ENCODE results near the gene FRG2C. TPM values are rescaled to one million over a fixed set of nuclear protein-coding genes. Genes with fewer than 3 reads are reported as not detected.
A peak's percentile ranks its signal among the peaks of the same experiment; 100 is the strongest.
"Not testable (repeated sequence)": the region's sequence is repeated elsewhere in the genome, so short reads cannot be mapped to it uniquely, and the experiment has no call there.

FRG2C gene
- not detected for polyA plus RNA-seq (2013)

GRCh38 chr3:75664028-75664427 lies at the start of gene FRG2C:
FRG2C (plus strand) TSS chr3:75664328; CDS start chr3:75664380, 52 bp downstream.
- H3K36me3 ChIP-seq (ENCODE audit: control insufficient read depth in 4 of 4, insufficient read depth in 4 of 4, low read length in 3 of 4); DNase-seq; H3K4me3 ChIP-seq (ENCODE audit: control insufficient read depth in 1 of 7, extremely low read depth in 1 of 7, insufficient read depth in 4 of 7, low read depth in 2 of 7, low read length in 6 of 7); CTCF ChIA-PET; H3K9me3 ChIP-seq (ENCODE audit: control extremely low read depth in 1 of 5, control insufficient read depth in 4 of 5, insufficient read depth in 2 of 5, low read depth in 1 of 5, low read length in 4 of 5); H3K27ac ChIP-seq (ENCODE audit: insufficient read depth in 1 of 2, low read depth in 1 of 2, low read length in 2 of 2, poor library complexity in 1 of 2, severe bottlenecking in 2 of 2); POLR2A ChIA-PET; H3K4me1 ChIP-seq (ENCODE audit: control extremely low read depth in 1 of 4, control insufficient read depth in 4 of 4, insufficient read depth in 4 of 4, low read length in 3 of 4): not testable (repeated sequence)
- H3K27me3 ChIP-seq (replicated peaks in 2 of 5; ENCODE audit: control insufficient read depth in 4 of 5, insufficient read depth in 5 of 5, low read length in 4 of 5), result peaks cover 3 to 33% (median 9%) of the 10 kb centered on the region in 5 experiments
- WGBS (ENCODE audit: insufficient coverage), result 89% methylated on average over 3 of the region's 9 CpGs

GRCh38 chr3:75618666-75619305 lies 45.3 kb upstream of the FRG2C start:
- peak overlapping the region in 4 of 7 experiments; percentile 23 to 58 (median 40) for H3K4me3 ChIP-seq (ENCODE audit: control insufficient read depth in 1 of 7, extremely low read depth in 1 of 7, insufficient read depth in 4 of 7, low read depth in 2 of 7, low read length in 6 of 7)
- 8% methylated on average over 17 of the region's 43 CpGs for WGBS (ENCODE audit: insufficient coverage)
- H3K36me3 ChIP-seq (ENCODE audit: control insufficient read depth in 4 of 4, insufficient read depth in 4 of 4, low read length in 3 of 4); DNase-seq; CTCF ChIA-PET; H3K9me3 ChIP-seq (ENCODE audit: control extremely low read depth in 1 of 5, control insufficient read depth in 4 of 5, insufficient read depth in 2 of 5, low read depth in 1 of 5, low read length in 4 of 5); H3K27ac ChIP-seq (ENCODE audit: insufficient read depth in 1 of 2, low read depth in 1 of 2, low read length in 2 of 2, poor library complexity in 1 of 2, severe bottlenecking in 2 of 2); POLR2A ChIA-PET: not testable (repeated sequence)
- H3K27me3 ChIP-seq (replicated peaks in 2 of 5; ENCODE audit: control insufficient read depth in 4 of 5, insufficient read depth in 5 of 5, low read length in 4 of 5), result peaks cover 0 to 35% (median 1%) of the 10 kb centered on the region in 5 experiments
- peaks cover 0 to 13% (median 8%) of the 10 kb centered on the region in 4 experiments for H3K4me1 ChIP-seq (ENCODE audit: control extremely low read depth in 1 of 4, control insufficient read depth in 4 of 4, insufficient read depth in 4 of 4, low read length in 3 of 4)

- DNase-seq; POLR2A ChIA-PET; CTCF ChIA-PET; H3K9me3 ChIP-seq (ENCODE audit: control extremely low read depth in 1 of 5, control insufficient read depth in 4 of 5, insufficient read depth in 2 of 5, low read depth in 1 of 5, low read length in 4 of 5); H3K27ac ChIP-seq (ENCODE audit: insufficient read depth in 1 of 2, low read depth in 1 of 2, low read length in 2 of 2, poor library complexity in 1 of 2, severe bottlenecking in 2 of 2); H3K36me3 ChIP-seq (ENCODE audit: control insufficient read depth in 4 of 4, insufficient read depth in 4 of 4, low read length in 3 of 4): not testable (repeated sequence)
- Histone ChIP-seq H3K27me3 (replicated peaks in 2 of 5; ENCODE audit: control insufficient read depth in 4 of 5, insufficient read depth in 5 of 5, low read length in 4 of 5) (peaks cover 0 to 35% (median 1%) of the 10 kb centered on the region in 5 experiments), H3K4me1 (ENCODE audit: control extremely low read depth in 1 of 4, control insufficient read depth in 4 of 4, insufficient read depth in 4 of 4, low read length in 3 of 4) (peaks cover 0 to 13% (median 8%) of the 10 kb centered on the region in 4 experiments), H3K4me3 (ENCODE audit: control insufficient read depth in 1 of 7, extremely low read depth in 1 of 7, insufficient read depth in 4 of 7, low read depth in 2 of 7, low read length in 6 of 7) (peak overlapping the region in 4 of 7 experiments; percentile 23 to 58 (median 50))
- WGBS (ENCODE audit: insufficient coverage), result under 1% methylated on average over 44 of the region's 52 CpGs
These were observed 44.6 kb upstream of the FRG2C start for GRCh38 chr3:75619481-75620031.

GRCh38 chr3:75621772-75622171 lies 42.4 kb upstream of the FRG2C start:
- DNase-seq, result peak; percentile 11 to 73 (median 58)
- H3K9me3 ChIP-seq (ENCODE audit: control extremely low read depth in 1 of 5, control insufficient read depth in 4 of 5, insufficient read depth in 2 of 5, low read depth in 1 of 5, low read length in 4 of 5); CTCF ChIA-PET; POLR2A ChIA-PET; H3K36me3 ChIP-seq (ENCODE audit: control insufficient read depth in 4 of 4, insufficient read depth in 4 of 4, low read length in 3 of 4); H3K27ac ChIP-seq (ENCODE audit: insufficient read depth in 1 of 2, low read depth in 1 of 2, low read length in 2 of 2, poor library complexity in 1 of 2, severe bottlenecking in 2 of 2); H3K4me3 ChIP-seq (ENCODE audit: control insufficient read depth in 1 of 7, extremely low read depth in 1 of 7, insufficient read depth in 4 of 7, low read depth in 2 of 7, low read length in 6 of 7): not testable (repeated sequence)
- 44% methylated on average over 8 of the region's 10 CpGs for WGBS (ENCODE audit: insufficient coverage)
- Histone ChIP-seq H3K4me1 (ENCODE audit: control extremely low read depth in 1 of 4, control insufficient read depth in 4 of 4, insufficient read depth in 4 of 4, low read length in 3 of 4) (peaks cover 0 to 13% (median 8%) of the 10 kb centered on the region in 4 experiments), H3K27me3 (replicated peaks in 2 of 5; ENCODE audit: control insufficient read depth in 4 of 5, insufficient read depth in 5 of 5, low read length in 4 of 5) (peaks cover 0 to 35% (median 1%) of the 10 kb centered on the region in 5 experiments)

- DNase-seq; H3K36me3 ChIP-seq (ENCODE audit: control insufficient read depth in 4 of 4, insufficient read depth in 4 of 4, low read length in 3 of 4); CTCF ChIA-PET; H3K9me3 ChIP-seq (ENCODE audit: control extremely low read depth in 1 of 5, control insufficient read depth in 4 of 5, insufficient read depth in 2 of 5, low read depth in 1 of 5, low read length in 4 of 5); POLR2A ChIA-PET; H3K27ac ChIP-seq (ENCODE audit: insufficient read depth in 1 of 2, low read depth in 1 of 2, low read length in 2 of 2, poor library complexity in 1 of 2, severe bottlenecking in 2 of 2); H3K4me3 ChIP-seq (ENCODE audit: control insufficient read depth in 1 of 7, extremely low read depth in 1 of 7, insufficient read depth in 4 of 7, low read depth in 2 of 7, low read length in 6 of 7): not testable (repeated sequence)
- H3K4me1 ChIP-seq (ENCODE audit: control extremely low read depth in 1 of 4, control insufficient read depth in 4 of 4, insufficient read depth in 4 of 4, low read length in 3 of 4), result peaks cover 0 to 11% (median 7%) of the 10 kb centered on the region in 4 experiments
- 95% methylated on average over 8 of the region's 13 CpGs for whole genome bisulfite sequencing (ENCODE audit: insufficient coverage)
- H3K27me3 ChIP-seq (replicated peaks in 2 of 5; ENCODE audit: control insufficient read depth in 4 of 5, insufficient read depth in 5 of 5, low read length in 4 of 5), result peaks cover 0 to 17% (median 0%) of the 10 kb centered on the region in 5 experiments
These were observed 40.5 kb upstream of the FRG2C start for GRCh38 chr3:75623656-75624055.

- no CpG with 5 or more reads among the region's 2 CpGs for WGBS (ENCODE audit: insufficient coverage)
- H3K27me3 ChIP-seq (replicated peaks in 2 of 5; ENCODE audit: control insufficient read depth in 4 of 5, insufficient read depth in 5 of 5, low read length in 4 of 5); H3K4me3 ChIP-seq (ENCODE audit: control insufficient read depth in 1 of 7, extremely low read depth in 1 of 7, insufficient read depth in 4 of 7, low read depth in 2 of 7, low read length in 6 of 7); H3K4me1 ChIP-seq (ENCODE audit: control extremely low read depth in 1 of 4, control insufficient read depth in 4 of 4, insufficient read depth in 4 of 4, low read length in 3 of 4); DNase-seq; CTCF ChIA-PET; POLR2A ChIA-PET; H3K27ac ChIP-seq (ENCODE audit: insufficient read depth in 1 of 2, low read depth in 1 of 2, low read length in 2 of 2, poor library complexity in 1 of 2, severe bottlenecking in 2 of 2); H3K9me3 ChIP-seq (ENCODE audit: control extremely low read depth in 1 of 5, control insufficient read depth in 4 of 5, insufficient read depth in 2 of 5, low read depth in 1 of 5, low read length in 4 of 5); H3K36me3 ChIP-seq (ENCODE audit: control insufficient read depth in 4 of 4, insufficient read depth in 4 of 4, low read length in 3 of 4): not testable (repeated sequence)
These were observed 33.1 kb upstream of the FRG2C start for GRCh38 chr3:75630887-75631535.

- Histone ChIP-seq H3K4me3 (ENCODE audit: control insufficient read depth in 1 of 7, extremely low read depth in 1 of 7, insufficient read depth in 4 of 7, low read depth in 2 of 7, low read length in 6 of 7) (no peak overlapping the region), H3K27me3 (replicated peaks in 2 of 5; ENCODE audit: control insufficient read depth in 4 of 5, insufficient read depth in 5 of 5, low read length in 4 of 5) (no peaks in the 10 kb centered on the region), H3K9me3 (ENCODE audit: control extremely low read depth in 1 of 5, control insufficient read depth in 4 of 5, insufficient read depth in 2 of 5, low read depth in 1 of 5, low read length in 4 of 5) (no peaks in the 10 kb centered on the region), H3K4me1 (ENCODE audit: control extremely low read depth in 1 of 4, control insufficient read depth in 4 of 4, insufficient read depth in 4 of 4, low read length in 3 of 4) (no peaks in the 10 kb centered on the region), H3K36me3 (ENCODE audit: control insufficient read depth in 4 of 4, insufficient read depth in 4 of 4, low read length in 3 of 4) (no peaks in the 10 kb centered on the region), H3K27ac (ENCODE audit: insufficient read depth in 1 of 2, low read depth in 1 of 2, low read length in 2 of 2, poor library complexity in 1 of 2, severe bottlenecking in 2 of 2) (no peak overlapping the region)
- WGBS (ENCODE audit: insufficient coverage), result 100% methylated on average over 2 of the region's 4 CpGs
- POLR2A ChIA-PET, result no interaction called here
- DNase-seq, result no peak
- CTCF ChIA-PET, result no interaction called here
These were observed 32.6 kb upstream of the FRG2C start for GRCh38 chr3:75631541-75631940.
